ENCODE results near the gene PRAC2. TPM values are rescaled to one million over a fixed set of nuclear protein-coding genes. Genes with fewer than 3 reads are reported as not detected.

PRAC2 gene
- total RNA-seq, 4 donors from 2014 or later: not detected

- Histone ChIP-seq H3K36me3 (no peaks in the 10 kb centered on the region), H3K27me3 (peaks cover 26 to 100% (median 67%) of the 10 kb centered on the region in 4 donors), H3K4me1 (peaks cover 0 to 22% (median 0%) of the 10 kb centered on the region in 3 donors), H3K27ac (no peak overlapping the region), H3K4me3 (no peak overlapping the region), H3K9me3 (no peaks in the 10 kb centered on the region)
- DNase-seq: no peak
- intact Hi-C loops (cut with DNase I): no loop called here
- TF ChIP-seq, protein P1, sequence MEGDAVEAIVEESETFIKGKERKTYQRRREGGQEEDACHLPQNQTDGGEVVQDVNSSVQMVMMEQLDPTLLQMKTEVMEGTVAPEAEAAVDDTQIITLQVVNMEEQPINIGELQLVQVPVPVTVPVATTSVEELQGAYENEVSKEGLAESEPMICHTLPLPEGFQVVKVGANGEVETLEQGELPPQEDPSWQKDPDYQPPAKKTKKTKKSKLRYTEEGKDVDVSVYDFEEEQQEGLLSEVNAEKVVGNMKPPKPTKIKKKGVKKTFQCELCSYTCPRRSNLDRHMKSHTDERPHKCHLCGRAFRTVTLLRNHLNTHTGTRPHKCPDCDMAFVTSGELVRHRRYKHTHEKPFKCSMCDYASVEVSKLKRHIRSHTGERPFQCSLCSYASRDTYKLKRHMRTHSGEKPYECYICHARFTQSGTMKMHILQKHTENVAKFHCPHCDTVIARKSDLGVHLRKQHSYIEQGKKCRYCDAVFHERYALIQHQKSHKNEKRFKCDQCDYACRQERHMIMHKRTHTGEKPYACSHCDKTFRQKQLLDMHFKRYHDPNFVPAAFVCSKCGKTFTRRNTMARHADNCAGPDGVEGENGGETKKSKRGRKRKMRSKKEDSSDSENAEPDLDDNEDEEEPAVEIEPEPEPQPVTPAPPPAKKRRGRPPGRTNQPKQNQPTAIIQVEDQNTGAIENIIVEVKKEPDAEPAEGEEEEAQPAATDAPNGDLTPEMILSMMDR (IDR thresholded peaks at IDR 0.05): no peak
- TF ChIP-seq POLR2A (IDR thresholded peaks at IDR 0.05): no peak
- 7 to 9% methylated on average over 7 of the region's 7 CpGs for WGBS, 2 donors
Measured at GRCh38 chr17:48735062-48735351, 12.0 kb downstream of the PRAC2 start.

DNA sequence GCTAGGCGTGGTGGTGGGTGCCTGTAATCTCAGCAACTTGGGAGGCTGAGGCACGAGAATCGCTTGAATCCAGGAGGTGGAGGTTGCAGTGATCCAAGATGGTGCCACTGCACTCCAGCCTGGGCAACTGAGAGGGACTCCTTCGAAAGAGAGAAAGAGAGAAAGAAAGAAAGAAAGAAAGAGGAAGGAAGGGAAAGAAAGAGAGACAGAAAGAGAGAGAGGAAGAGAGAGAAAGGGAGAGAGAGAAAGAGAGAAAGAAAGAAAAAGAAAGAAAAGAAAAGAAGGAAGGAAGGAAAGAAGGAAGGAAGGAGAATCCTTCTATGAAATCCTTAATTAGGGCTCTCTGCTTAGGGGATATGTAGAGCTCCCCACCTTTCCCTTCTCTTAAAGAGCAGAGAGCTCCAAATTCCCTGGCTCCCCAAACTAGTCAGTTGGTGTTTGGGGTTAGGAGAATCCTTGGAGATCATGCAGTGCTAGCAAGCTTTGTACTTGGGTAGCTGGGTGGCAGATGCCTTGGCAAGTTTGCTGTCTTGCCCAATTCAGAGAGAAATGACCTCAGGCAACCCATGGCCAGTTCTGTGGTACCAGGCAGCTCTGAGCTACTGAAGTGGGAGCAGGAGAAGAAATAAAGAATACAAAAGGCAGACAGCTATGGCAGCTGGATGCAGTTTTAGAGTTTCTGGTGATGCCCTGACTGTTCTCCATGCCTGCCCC, 14.5 kb downstream of the PRAC2 start:
- peaks cover 18 to 100% (median 73%) of the 10 kb centered on the region in 4 donors for H3K27me3 ChIP-seq
- DNase-seq: no peak
- WGBS, 2 donors: 48 to 68% methylated on average over 3 to 4 of the region's 4 CpGs
- peaks cover 0 to 22% (median 0%) of the 10 kb centered on the region in 3 donors for H3K4me1 ChIP-seq
- intact Hi-C loops (cut with DNase I): no loop called here
- TF ChIP-seq, protein P1 (IDR thresholded peaks at IDR 0.05): no peak
- TF ChIP-seq POLR2A (IDR thresholded peaks at IDR 0.05): no peak
- H3K36me3 ChIP-seq: no peaks in the 10 kb centered on the region
- H3K4me3 ChIP-seq: no peak overlapping the region
- peaks cover 0 to 3% (median 0%) of the 10 kb centered on the region in 3 donors for H3K9me3 ChIP-seq
- no peak overlapping the region for H3K27ac ChIP-seq

GRCh38 chr17:48738424-48738802, 15.4 kb downstream of the PRAC2 start:
- Histone ChIP-seq H3K27me3 (peaks cover 10 to 100% (median 73%) of the 10 kb centered on the region in 4 donors), H3K4me3 (no peak overlapping the region), H3K9me3 (peaks cover 0 to 3% (median 0%) of the 10 kb centered on the region in 3 donors), H3K27ac (no peak overlapping the region), H3K36me3 (no peaks in the 10 kb centered on the region), H3K4me1 (peaks cover 0 to 14% (median 0%) of the 10 kb centered on the region in 3 donors)
- no peak for DNase-seq
- WGBS, 2 donors: 5% methylated on average over 10 of the region's 11 CpGs
- intact Hi-C loops (cut with DNase I): no loop called here
- TF ChIP-seq POLR2A (IDR thresholded peaks at IDR 0.05): no peak
- TF ChIP-seq, protein P1 (IDR thresholded peaks at IDR 0.05): no peak

DNA sequence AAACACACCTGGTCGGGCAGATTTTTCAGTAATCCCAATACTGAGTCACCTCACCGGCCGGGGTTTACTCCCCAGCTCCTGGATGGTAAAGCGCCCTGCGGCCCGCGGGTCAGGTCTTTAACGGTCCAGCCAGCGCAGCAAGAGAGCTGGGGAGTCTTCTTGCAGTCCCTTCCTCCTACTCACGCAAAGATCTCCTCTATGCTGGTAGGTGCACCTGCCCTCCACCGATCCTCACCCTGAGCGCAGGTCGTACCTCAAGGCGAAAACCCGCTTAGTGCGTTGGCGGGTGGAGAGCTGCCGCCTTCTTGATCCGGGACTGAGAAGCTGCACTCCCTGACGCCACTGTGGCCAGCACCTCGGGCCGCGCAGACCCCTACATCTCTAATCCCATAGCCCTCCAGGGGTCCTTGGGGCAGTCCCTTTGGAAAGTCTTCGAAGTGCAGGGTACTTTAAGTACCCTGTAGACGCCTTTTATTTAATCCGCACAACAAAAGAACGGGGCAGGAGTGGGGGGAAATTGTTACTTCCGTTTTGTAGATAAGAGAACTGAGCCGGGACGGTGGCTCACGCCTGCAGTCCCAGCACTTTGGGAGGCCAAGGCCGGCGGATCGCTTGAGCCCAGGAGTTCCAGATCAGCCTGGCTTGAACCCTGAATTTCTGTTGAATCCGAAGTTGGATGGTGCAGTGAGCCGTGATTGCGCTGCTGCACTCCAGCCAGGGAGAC, 16.0 kb downstream of the PRAC2 start:
- no peak for DNase-seq
- peaks cover 8 to 100% (median 73%) of the 10 kb centered on the region in 4 donors for H3K27me3 ChIP-seq

More for the DNA sequence above, 16.0 kb downstream of the PRAC2 start:
- Histone ChIP-seq H3K27ac (no peak overlapping the region), H3K9me3 (peaks cover 0 to 3% (median 0%) of the 10 kb centered on the region in 3 donors), H3K4me1 (peaks cover 0 to 13% (median 0%) of the 10 kb centered on the region in 3 donors), H3K4me3 (no peak overlapping the region), H3K36me3 (no peaks in the 10 kb centered on the region)
- WGBS, 2 donors: 2 to 8% methylated on average over 20 to 23 of the region's 37 CpGs
- intact Hi-C loops (cut with DNase I): no loop called here
- no peak for TF ChIP-seq POLR2A (IDR thresholded peaks at IDR 0.05)
- TF ChIP-seq, protein P1 (IDR thresholded peaks at IDR 0.05): no peak

Data from esophagus squamous epithelium (tissue), 5 donors.